GM12878 (cell line): ENCODE data around the gene APBA1.

Experiments used
- EZH2 ChIP-seq: IDR thresholded peaks from 2 replicates; pipeline ENCODE4 v1.6.1; 2012; ENCODE audit warnings: low read depth, mild to moderate bottlenecking, control low read depth, inconsistent platforms, low read length, borderline replicate concordance; ENCODE audit not compliant: control insufficient read depth
- JUNB ChIP-seq: IDR thresholded peaks from 2 replicates; pipeline ENCODE4 v1.6.1; 2016; ENCODE audit warnings: antibody characterized with exemption, mild to moderate bottlenecking
- MEF2A ChIP-seq: IDR thresholded peaks from 2 replicates; pipeline ENCODE4 v1.6.1; 2011; ENCODE audit warnings: low read depth, mild to moderate bottlenecking, low read length, moderate library complexity; ENCODE audit not compliant: insufficient read depth
- POLR2A ChIP-seq: IDR thresholded peaks from 2 replicates; pipeline ENCODE4 v1.6.1; 2011; ENCODE audit warnings: low read depth, mild to moderate bottlenecking, low read length
- POLR2AphosphoS2 ChIP-seq: IDR thresholded peaks from 2 replicates; pipeline ENCODE4 v1.6.1; 2011; ENCODE audit warnings: low read depth, mild to moderate bottlenecking, low read length, improper control_type of control experiment, moderate library complexity
- POLR2AphosphoS5 ChIP-seq: IDR thresholded peaks from 2 replicates; pipeline ENCODE4 v1.6.1; 2011; ENCODE audit warnings: mild to moderate bottlenecking, low read length, inconsistent platforms
- TF ChIP-seq, protein P1 (sequence below), 3 experiments: IDR thresholded peaks in 2 of 3; conservative IDR thresholded peaks in 1 of 3; 2 replicates each; pipeline ENCODE4 v1.5.1; 2011; ENCODE audit warnings: low read depth in 3 of 3, low read length in 3 of 3, mild to moderate bottlenecking in 3 of 3, control low read depth in 2 of 3, moderate library complexity in 2 of 3, inconsistent platforms in 1 of 3, mixed read lengths in 1 of 3; ENCODE audit not compliant: control insufficient read depth in 2 of 3, insufficient read depth in 1 of 3; ENCODE audit errors: extremely low read depth in 1 of 3
- TF ChIP-seq, protein P2 (sequence below): fragments of 450-650 bp; IDR thresholded peaks from 2 replicates; pipeline ENCODE4 v1.6.1; 2016; ENCODE audit warnings: mild to moderate bottlenecking
- TF ChIP-seq, protein P3 (sequence below): IDR thresholded peaks from 2 replicates; pipeline ENCODE4 v1.6.1; 2011; ENCODE audit warnings: low read depth, low read length, improper control_type of control experiment, borderline replicate concordance

DNA sequence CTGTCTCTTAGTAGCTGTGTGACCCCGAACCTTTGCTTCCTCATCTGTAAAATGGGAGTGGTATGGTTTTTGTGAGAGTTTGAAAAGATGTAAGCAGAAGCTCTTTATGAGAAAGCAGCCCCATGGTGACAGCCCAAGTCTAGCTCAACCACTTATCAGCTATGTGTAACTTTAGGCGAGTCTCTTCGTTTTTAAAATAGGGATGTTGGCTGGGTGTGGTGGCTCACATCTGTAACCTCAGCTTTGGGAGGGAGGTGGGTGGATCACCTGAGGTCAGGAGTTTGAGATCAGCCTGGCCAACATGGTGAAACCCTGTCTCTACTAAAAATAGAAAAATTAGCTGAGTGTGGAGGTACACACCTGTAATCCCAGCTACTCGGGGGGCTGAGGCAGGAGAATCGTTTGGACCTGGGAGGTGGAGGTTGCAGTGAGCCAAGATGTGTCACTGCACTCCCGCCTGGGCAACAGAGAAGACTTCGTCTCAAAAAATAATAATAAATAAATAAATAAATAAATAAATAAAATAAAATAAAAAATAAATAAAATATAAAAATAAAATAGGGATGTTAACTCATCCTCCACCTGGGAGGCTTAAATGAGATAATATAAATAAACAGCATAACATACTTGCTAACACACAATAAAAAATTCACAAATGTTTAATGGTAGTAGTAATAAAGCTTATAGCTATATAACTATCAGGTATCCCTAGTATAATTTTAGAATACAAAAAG lies 71.7 kb downstream of the APBA1 start:
- TF ChIP-seq, protein P1, sequence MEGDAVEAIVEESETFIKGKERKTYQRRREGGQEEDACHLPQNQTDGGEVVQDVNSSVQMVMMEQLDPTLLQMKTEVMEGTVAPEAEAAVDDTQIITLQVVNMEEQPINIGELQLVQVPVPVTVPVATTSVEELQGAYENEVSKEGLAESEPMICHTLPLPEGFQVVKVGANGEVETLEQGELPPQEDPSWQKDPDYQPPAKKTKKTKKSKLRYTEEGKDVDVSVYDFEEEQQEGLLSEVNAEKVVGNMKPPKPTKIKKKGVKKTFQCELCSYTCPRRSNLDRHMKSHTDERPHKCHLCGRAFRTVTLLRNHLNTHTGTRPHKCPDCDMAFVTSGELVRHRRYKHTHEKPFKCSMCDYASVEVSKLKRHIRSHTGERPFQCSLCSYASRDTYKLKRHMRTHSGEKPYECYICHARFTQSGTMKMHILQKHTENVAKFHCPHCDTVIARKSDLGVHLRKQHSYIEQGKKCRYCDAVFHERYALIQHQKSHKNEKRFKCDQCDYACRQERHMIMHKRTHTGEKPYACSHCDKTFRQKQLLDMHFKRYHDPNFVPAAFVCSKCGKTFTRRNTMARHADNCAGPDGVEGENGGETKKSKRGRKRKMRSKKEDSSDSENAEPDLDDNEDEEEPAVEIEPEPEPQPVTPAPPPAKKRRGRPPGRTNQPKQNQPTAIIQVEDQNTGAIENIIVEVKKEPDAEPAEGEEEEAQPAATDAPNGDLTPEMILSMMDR (IDR thresholded peaks at IDR 0.05 in 2 of 3, conservative IDR thresholded peaks at IDR 0.05 in 1 of 3; ENCODE audit: control insufficient read depth in 2 of 3, extremely low read depth in 1 of 3, insufficient read depth in 1 of 3, low read depth in 3 of 3, low read length in 3 of 3) = no peak
- TF ChIP-seq MEF2A (no peak), POLR2A (no peak), POLR2AphosphoS2 (no peak), EZH2 (no peak), JUNB (no peak), POLR2AphosphoS5 (no peak)
- TF ChIP-seq, protein P2, sequence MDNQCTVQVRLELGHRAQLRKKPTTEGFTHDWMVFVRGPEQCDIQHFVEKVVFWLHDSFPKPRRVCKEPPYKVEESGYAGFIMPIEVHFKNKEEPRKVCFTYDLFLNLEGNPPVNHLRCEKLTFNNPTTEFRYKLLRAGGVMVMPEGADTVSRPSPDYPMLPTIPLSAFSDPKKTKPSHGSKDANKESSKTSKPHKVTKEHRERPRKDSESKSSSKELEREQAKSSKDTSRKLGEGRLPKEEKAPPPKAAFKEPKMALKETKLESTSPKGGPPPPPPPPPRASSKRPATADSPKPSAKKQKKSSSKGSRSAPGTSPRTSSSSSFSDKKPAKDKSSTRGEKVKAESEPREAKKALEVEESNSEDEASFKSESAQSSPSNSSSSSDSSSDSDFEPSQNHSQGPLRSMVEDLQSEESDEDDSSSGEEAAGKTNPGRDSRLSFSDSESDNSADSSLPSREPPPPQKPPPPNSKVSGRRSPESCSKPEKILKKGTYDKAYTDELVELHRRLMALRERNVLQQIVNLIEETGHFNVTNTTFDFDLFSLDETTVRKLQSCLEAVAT = no peak
- TF ChIP-seq, protein P3, sequence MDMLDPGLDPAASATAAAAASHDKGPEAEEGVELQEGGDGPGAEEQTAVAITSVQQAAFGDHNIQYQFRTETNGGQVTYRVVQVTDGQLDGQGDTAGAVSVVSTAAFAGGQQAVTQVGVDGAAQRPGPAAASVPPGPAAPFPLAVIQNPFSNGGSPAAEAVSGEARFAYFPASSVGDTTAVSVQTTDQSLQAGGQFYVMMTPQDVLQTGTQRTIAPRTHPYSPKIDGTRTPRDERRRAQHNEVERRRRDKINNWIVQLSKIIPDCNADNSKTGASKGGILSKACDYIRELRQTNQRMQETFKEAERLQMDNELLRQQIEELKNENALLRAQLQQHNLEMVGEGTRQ = no peak
